Spleen (tissue), 11 donors: ENCODE data around the gene CCDC152. TPM values are rescaled to one million over a fixed set of nuclear protein-coding genes. Genes with fewer than 3 reads are reported as not detected.

Experiments used
- DNase-seq: peaks from one replicate; pipeline ENCODE4 v3.0.0-alpha.2; 2020
- H3K27ac ChIP-seq, 8 donors: fragments of 200-600 bp; sonication (generic) in 7 of 8; 1 replicate in 4 of 8; 2 replicates in 4 of 8; pipeline versions ENCODE4 v1.5.0 to v1.8.0; 2016 to 2021; ENCODE audit warnings: inconsistent platforms in 4 of 8, mild to moderate bottlenecking in 4 of 8, moderate library complexity in 1 of 8
- H3K27me3 ChIP-seq, 7 donors: fragments of 200-600 bp; sonication (generic) in 6 of 7; replicated peaks in 1 of 7; 1 replicate in 4 of 7; 2 replicates in 3 of 7; pipeline versions ENCODE4 v1.5.0 to v1.8.0; 2016 to 2021; ENCODE audit warnings: inconsistent platforms in 3 of 7, mild to moderate bottlenecking in 1 of 7
- H3K36me3 ChIP-seq, 6 donors: fragments of 200-600 bp; sonication (generic) in 5 of 6; 1 replicate in 4 of 6; 2 replicates in 2 of 6; pipeline versions ENCODE4 v1.5.0 to v1.8.0; 2016 to 2021; ENCODE audit warnings: inconsistent platforms in 2 of 6
- H3K4me1 ChIP-seq, 6 donors: fragments of 200-600 bp; sonication (generic) in 5 of 6; 1 replicate in 3 of 6; 2 replicates in 3 of 6; pipeline versions ENCODE4 v1.5.0 to v1.8.0; 2016 to 2021; ENCODE audit warnings: inconsistent platforms in 3 of 6
- H3K4me3 ChIP-seq, 8 donors: fragments of 200-600 bp; sonication (generic) in 7 of 8; 1 replicate in 4 of 8; 2 replicates in 4 of 8; pipeline versions ENCODE4 v1.5.0 to v1.8.0; 2016 to 2021; ENCODE audit warnings: inconsistent platforms in 4 of 8, mild to moderate bottlenecking in 4 of 8, moderate library complexity in 2 of 8
- H3K9me3 ChIP-seq, 8 donors: fragments of 200-600 bp; sonication (generic) in 7 of 8; 1 replicate in 4 of 8; 2 replicates in 4 of 8; pipeline versions ENCODE4 v1.5.0 to v1.8.0; 2016 to 2021; ENCODE audit warnings: inconsistent platforms in 4 of 8
- CTCF ChIP-seq, 11 experiments: fragments of 200-600 bp in 7 of 11; fragments of 450-650 bp in 4 of 11; sonication (generic) in 4 of 11; IDR thresholded peaks in 8 of 11; conservative IDR thresholded peaks in 3 of 11; 1 replicate in 7 of 11; 2 replicates in 4 of 11; pipeline versions ENCODE4 v1.4.0 to v1.8.0; 2016 to 2021; ENCODE audit warnings: antibody characterized with exemption in 11 of 11, inconsistent platforms in 4 of 11, mild to moderate bottlenecking in 1 of 11
- POLR2A ChIP-seq, 3 donors: fragments of 450-650 bp; IDR thresholded peaks; one replicate each; pipeline ENCODE4 v1.5.1; 2017; ENCODE audit warnings: antibody characterized with exemption in 3 of 3, mild to moderate bottlenecking in 1 of 3
- POLR2AphosphoS5 ChIP-seq, 3 donors: sonication (generic); formaldehyde crosslinking; IDR thresholded peaks; one replicate each; pipeline ENCODE4 v1.5.1; 2017; ENCODE audit warnings: antibody characterized with exemption in 3 of 3
- WGBS, 5 donors: extraction: QIAGEN DNeasy Blood & Tissue Kit in 3 of 5; methylation state at CpG; one replicate each; pipeline versions ENCODE4 v1.1.5 to v1.1.7; 2013 to 2018; 5-methylcytosine and 5-hydroxymethylcytosine counted together
- intact Hi-C: fragments of 100-400 bp; cut with DNase I; formaldehyde crosslinking; loops from one replicate; pipeline ENCODE4 v1.15.0; 2023; ENCODE audit warnings: low total_unique reads
- polyA plus RNA-seq, 3 donors: library from polyadenylated mRNA; stranded (reverse); fragments of 200-250 nt; gene quantifications; one replicate each; pipeline ENCODE4 v1.2.1, GENCODE V29; 2013
- total RNA-seq, 7 donors: library from RNA; depleted of rRNA in 3 of 7; stranded (reverse); fragments of >200 nt in 3 of 7; fragmentation: NEBNext Ultra II Directional in 4 of 7; extraction: Animal tissue kit (Norgen Biotek cat#: 25700) in 4 of 7; gene quantifications; one replicate each; pipeline versions ENCODE4 v1.1.0 to v1.2.1, GENCODE V29; 2016 to 2021
- donor health status: healthy with polysubstance abuse.
- donor health status: DM: no; HTN: no; CAD: no; lungs with moderate emphysema.
- donor health status: DM: no; HTN: no; CAD: no.
- donor health status: Bipolar disorder and iron deficiency.
- donor health status: healthy.
- donor health status: DM: no; HTN: no; CAD: no.
- donor health status: DM: yes; HTN: yes; CAD: no.

CCDC152 gene
- total and polyA plus RNA-seq, 10 donors: 0.46 to 3.4 (median 1.8) TPM

GRCh38 chr5:42804717-42805339 lies 48.2 kb downstream of the CCDC152 start:
- TF ChIP-seq POLR2AphosphoS5 (IDR thresholded peaks at IDR 0.05) (no peak), POLR2A (IDR thresholded peaks at IDR 0.05) (no peak), CTCF (IDR thresholded peaks at IDR 0.05 in 8 of 11, conservative IDR thresholded peaks at IDR 0.05 in 3 of 11) (no peak)
- Histone ChIP-seq H3K4me1 (peaks cover 0 to 26% (median 14%) of the 10 kb centered on the region in 6 donors), H3K27me3 (no peaks in the 10 kb centered on the region), H3K4me3 (no peak overlapping the region), H3K9me3 (no peaks in the 10 kb centered on the region), H3K27ac (no peak overlapping the region), H3K36me3 (peaks cover 0 to 77% (median 22%) of the 10 kb centered on the region in 6 donors)
- no peak for DNase-seq
- intact Hi-C loops: no loop called here
- WGBS, 5 donors: 93 to 96% (median 94%) methylated on average over 4 of the region's 4 CpGs

- H3K4me1 ChIP-seq: peaks cover 0 to 26% (median 14%) of the 10 kb centered on the region in 6 donors
- H3K27me3 ChIP-seq: no peaks in the 10 kb centered on the region
- DNase-seq: no peak
- H3K36me3 ChIP-seq: peaks cover 0 to 64% (median 17%) of the 10 kb centered on the region in 6 donors
- H3K4me3 ChIP-seq: peak overlapping the region in 1 of 8 donors; percentile 1
- intact Hi-C loops: no loop called here
- WGBS, 5 donors: 59 to 86% (median 70%) methylated on average over 2 of the region's 2 CpGs
- peak in 1 of 3 donors; percentile 23 for TF ChIP-seq POLR2AphosphoS5 (IDR thresholded peaks at IDR 0.05)
- TF ChIP-seq CTCF (IDR thresholded peaks at IDR 0.05 in 8 of 11, conservative IDR thresholded peaks at IDR 0.05 in 3 of 11): no peak
- TF ChIP-seq POLR2A (IDR thresholded peaks at IDR 0.05): peak in 1 of 3 donors; percentile 12
- H3K27ac ChIP-seq: peak overlapping the region in 2 of 8 donors; percentile 0 to 4
- no peaks in the 10 kb centered on the region for H3K9me3 ChIP-seq
Observed at GRCh38 chr5:42806004-42806700, 49.5 kb downstream of the CCDC152 start.

GRCh38 chr5:42806701-42807262 lies 50.2 kb downstream of the CCDC152 start:
- WGBS, 5 donors: 81 to 95% (median 91%) methylated on average over 3 of the region's 3 CpGs
- Histone ChIP-seq H3K4me1 (peaks cover 0 to 26% (median 14%) of the 10 kb centered on the region in 6 donors), H3K27ac (peak overlapping the region in 2 of 8 donors; percentile 0 to 4), H3K36me3 (peaks cover 0 to 58% (median 16%) of the 10 kb centered on the region in 6 donors), H3K4me3 (peak overlapping the region in 1 of 8 donors; percentile 59), H3K9me3 (no peaks in the 10 kb centered on the region), H3K27me3 (no peaks in the 10 kb centered on the region)
- no peak for TF ChIP-seq POLR2AphosphoS5 (IDR thresholded peaks at IDR 0.05)
- TF ChIP-seq POLR2A (IDR thresholded peaks at IDR 0.05): no peak
- no peak for TF ChIP-seq CTCF (IDR thresholded peaks at IDR 0.05 in 8 of 11, conservative IDR thresholded peaks at IDR 0.05 in 3 of 11)
- DNase-seq: no peak
- intact Hi-C loops: no loop called here
